Measurements from ENCODE around the gene CNPY4.
A peak's percentile ranks its signal among the peaks of the same experiment; 100 is the strongest.

CNPY4 gene

GRCh38 chr7:100107125-100107737 is 12.2 kb upstream of the CNPY4 start:
- H3K4me1 ChIP-seq (ENCODE audit: insufficient read depth, low read length, poor library complexity, severe bottlenecking) = peaks cover 6% of the 10 kb centered on the region
- no peaks in the 10 kb centered on the region for H3K27me3 ChIP-seq (ENCODE audit: insufficient read depth, low read length, poor library complexity, severe bottlenecking)
- H3K36me3 ChIP-seq (ENCODE audit: insufficient read depth, low read length) = peaks cover 15% of the 10 kb centered on the region; the same call in 1 of the 2 replicates
- H3K4me3 ChIP-seq (ENCODE audit: low read length, poor library complexity, severe bottlenecking) = no peak overlapping the region
- no peak overlapping the region for H3K4me2 ChIP-seq (ENCODE audit: low read depth, low read length, poor library complexity, severe bottlenecking)
- peaks cover 12% of the 10 kb centered on the region for H3K79me2 ChIP-seq (ENCODE audit: insufficient read depth, low read length)
- H3K9me3 ChIP-seq (ENCODE audit: insufficient read depth, low read depth, low read length) = no peaks in the 10 kb centered on the region
- no peak for TF ChIP-seq CTCF (conservative IDR thresholded peaks at IDR 0.05; ENCODE audit: low read length)
- no peak for TF ChIP-seq EZH2phosphoT487 (IDR thresholded peaks at IDR 0.05; ENCODE audit: borderline replicate concordance)
- no peak overlapping the region for H3K9ac ChIP-seq (ENCODE audit: low read depth, low read length, poor library complexity, severe bottlenecking)
- H3K9me2 ChIP-seq (replicated peaks; ENCODE audit: low read depth, low read length) = no peaks in the 10 kb centered on the region
- H2AFZ ChIP-seq (ENCODE audit: low read length) = no peak overlapping the region
- no peaks in the 10 kb centered on the region for H3F3A ChIP-seq (ENCODE audit: low read depth)
- no peaks in the 10 kb centered on the region for H4K20me1 ChIP-seq (ENCODE audit: insufficient read depth, low read length, poor library complexity, severe bottlenecking)

GRCh38 chr7:100107890-100108289 is 11.5 kb upstream of the CNPY4 start:
- peaks cover 5% of the 10 kb centered on the region; the same call in 1 of the 2 replicates for H3K79me2 ChIP-seq (ENCODE audit: insufficient read depth, low read length)
- H3K9me3 ChIP-seq (ENCODE audit: insufficient read depth, low read depth, low read length) = no peaks in the 10 kb centered on the region
- no peak overlapping the region for H2AFZ ChIP-seq (ENCODE audit: low read length)
- TF ChIP-seq EZH2phosphoT487 (IDR thresholded peaks at IDR 0.05; ENCODE audit: borderline replicate concordance) (no peak), CTCF (conservative IDR thresholded peaks at IDR 0.05; ENCODE audit: low read length) (no peak)
- peaks cover 15% of the 10 kb centered on the region; the same call in 1 of the 2 replicates for H3K36me3 ChIP-seq (ENCODE audit: insufficient read depth, low read length)
- H3K9ac ChIP-seq (ENCODE audit: low read depth, low read length, poor library complexity, severe bottlenecking) = no peak overlapping the region
- H3K4me2 ChIP-seq (ENCODE audit: low read depth, low read length, poor library complexity, severe bottlenecking) = no peak overlapping the region
- no peaks in the 10 kb centered on the region for H3K9me2 ChIP-seq (replicated peaks; ENCODE audit: low read depth, low read length)
- no peaks in the 10 kb centered on the region for H4K20me1 ChIP-seq (ENCODE audit: insufficient read depth, low read length, poor library complexity, severe bottlenecking)
- H3K4me3 ChIP-seq (ENCODE audit: low read length, poor library complexity, severe bottlenecking) = no peak overlapping the region
- H3K4me1 ChIP-seq (ENCODE audit: insufficient read depth, low read length, poor library complexity, severe bottlenecking) = no peaks in the 10 kb centered on the region
- no peaks in the 10 kb centered on the region for H3F3A ChIP-seq (ENCODE audit: low read depth)
- H3K27me3 ChIP-seq (ENCODE audit: insufficient read depth, low read length, poor library complexity, severe bottlenecking) = no peaks in the 10 kb centered on the region

GRCh38 chr7:100109521-100110163 is 9.8 kb upstream of the CNPY4 start:
- H2AFZ ChIP-seq (ENCODE audit: low read length) = no peak overlapping the region
- no peaks in the 10 kb centered on the region for H4K20me1 ChIP-seq (ENCODE audit: insufficient read depth, low read length, poor library complexity, severe bottlenecking)
- H3K79me2 ChIP-seq (ENCODE audit: insufficient read depth, low read length) = no peaks in the 10 kb centered on the region
- no peak overlapping the region for H3K9ac ChIP-seq (ENCODE audit: low read depth, low read length, poor library complexity, severe bottlenecking)
- H3K9me2 ChIP-seq (replicated peaks; ENCODE audit: low read depth, low read length) = no peaks in the 10 kb centered on the region
- no peaks in the 10 kb centered on the region for H3K9me3 ChIP-seq (ENCODE audit: insufficient read depth, low read depth, low read length)
- H3K4me2 ChIP-seq (ENCODE audit: low read depth, low read length, poor library complexity, severe bottlenecking) = no peak overlapping the region
- no peaks in the 10 kb centered on the region for H3F3A ChIP-seq (ENCODE audit: low read depth)
- TF ChIP-seq CTCF (conservative IDR thresholded peaks at IDR 0.05; ENCODE audit: low read length) = peak; percentile 36; the same call in 1 of the 2 replicates
- no peak for TF ChIP-seq EZH2phosphoT487 (IDR thresholded peaks at IDR 0.05; ENCODE audit: borderline replicate concordance)
- no peaks in the 10 kb centered on the region for H3K4me1 ChIP-seq (ENCODE audit: insufficient read depth, low read length, poor library complexity, severe bottlenecking)
- H3K27me3 ChIP-seq (ENCODE audit: insufficient read depth, low read length, poor library complexity, severe bottlenecking) = no peaks in the 10 kb centered on the region
- H3K4me3 ChIP-seq (ENCODE audit: low read length, poor library complexity, severe bottlenecking) = no peak overlapping the region
- H3K36me3 ChIP-seq (ENCODE audit: insufficient read depth, low read length) = peaks cover 19% of the 10 kb centered on the region; the same call in 1 of the 2 replicates

Measured in Loucy (cell line).